Ectodermal cell (in vitro differentiated cells): ENCODE measurements around the gene MMP25.
"Not testable (repeated sequence)": the region's sequence is repeated elsewhere in the genome, so short reads cannot be mapped to it uniquely, and the experiment has no call there.

Experiments used
- H3K27ac ChIP-seq: 2 replicates; pipeline ENCODE4 v1.7.0; 2013; ENCODE audit warnings: mild to moderate bottlenecking, low read depth, low read length; ENCODE audit not compliant: insufficient read depth, poor library complexity, severe bottlenecking
- H3K27me3 ChIP-seq: 2 replicates; pipeline ENCODE4 v1.7.0; 2013; ENCODE audit warnings: mild to moderate bottlenecking, low read length; ENCODE audit not compliant: insufficient read depth, control insufficient read depth, poor library complexity, severe bottlenecking
- H3K36me3 ChIP-seq: one replicate; pipeline ENCODE4 v1.7.0; 2013; ENCODE audit warnings: low read length; ENCODE audit not compliant: control insufficient read depth, insufficient read depth
- H3K4me1 ChIP-seq: one replicate; pipeline ENCODE4 v1.7.0; 2013; ENCODE audit warnings: low read length; ENCODE audit not compliant: control insufficient read depth, insufficient read depth
- H3K4me3 ChIP-seq: 2 replicates; pipeline ENCODE4 v1.7.0; 2013; ENCODE audit warnings: low read depth, low read length, control low read depth; ENCODE audit not compliant: insufficient read depth
- H3K9me3 ChIP-seq: 2 replicates; pipeline ENCODE4 v1.7.0; 2013; ENCODE audit warnings: mild to moderate bottlenecking, low read length, moderate library complexity; ENCODE audit not compliant: control insufficient read depth
- WGBS, 2 experiments: methylation state at CpG; one replicate each; pipeline ENCODE4 v1.1.7; 2013; ENCODE audit warnings: missing lambda C conversion rate in 2 of 2; 5-methylcytosine and 5-hydroxymethylcytosine counted together

MMP25 gene

GRCh38 chr16:3073448-3073847 is 27.1 kb downstream of the MMP25 start:
- Histone ChIP-seq H3K36me3 (no peaks in the 10 kb centered on the region), H3K27ac (no peak overlapping the region), H3K4me3 (no peak overlapping the region), H3K9me3 (no peaks in the 10 kb centered on the region), H3K4me1 (no peaks in the 10 kb centered on the region), H3K27me3 (no peaks in the 10 kb centered on the region)
- 91 to 95% methylated on average over 7 of the region's 7 CpGs for WGBS, 2 experiments

GRCh38 chr16:3074860-3075522 is 28.6 kb downstream of the MMP25 start:
- no peaks in the 10 kb centered on the region for H3K27me3 ChIP-seq
- H3K36me3 ChIP-seq = no peaks in the 10 kb centered on the region
- H3K4me1 ChIP-seq = no peaks in the 10 kb centered on the region
- no peaks in the 10 kb centered on the region for H3K9me3 ChIP-seq
- no peak overlapping the region for H3K27ac ChIP-seq
- no peak overlapping the region for H3K4me3 ChIP-seq
- WGBS, 2 experiments = 81 to 86% methylated on average over 9 of the region's 9 CpGs

- Histone ChIP-seq H3K27ac (no peak overlapping the region), H3K27me3 (no peaks in the 10 kb centered on the region), H3K4me3 (no peak overlapping the region), H3K36me3 (no peaks in the 10 kb centered on the region), H3K9me3 (no peaks in the 10 kb centered on the region), H3K4me1 (no peaks in the 10 kb centered on the region)
- WGBS, 2 experiments = 56 to 60% methylated on average over 10 of the region's 10 CpGs
These were observed 29.2 kb downstream of the MMP25 start for GRCh38 chr16:3075523-3075915.

GRCh38 chr16:3075946-3076345 is 29.6 kb downstream of the MMP25 start:
- 93 to 96% methylated on average over 6 of the region's 6 CpGs for WGBS, 2 experiments
- not testable (repeated sequence) for H3K27me3 ChIP-seq, H3K9me3 ChIP-seq, H3K4me1 ChIP-seq, H3K27ac ChIP-seq, H3K36me3 ChIP-seq, H3K4me3 ChIP-seq

GRCh38 chr16:3076577-3076976 is 30.2 kb downstream of the MMP25 start:
- H3K27me3 ChIP-seq = no peaks in the 10 kb centered on the region
- no peak overlapping the region for H3K27ac ChIP-seq
- no peak overlapping the region for H3K4me3 ChIP-seq
- WGBS, 2 experiments = 74% methylated on average over 6 of the region's 6 CpGs
- no peaks in the 10 kb centered on the region for H3K9me3 ChIP-seq
- no peaks in the 10 kb centered on the region for H3K4me1 ChIP-seq
- H3K36me3 ChIP-seq = no peaks in the 10 kb centered on the region

GRCh38 chr16:3080024-3080423 is 33.7 kb downstream of the MMP25 start:
- no peak overlapping the region for H3K27ac ChIP-seq
- H3K9me3 ChIP-seq = no peaks in the 10 kb centered on the region
- H3K4me1 ChIP-seq = no peaks in the 10 kb centered on the region
- H3K27me3 ChIP-seq = no peaks in the 10 kb centered on the region
- WGBS, 2 experiments = 93% methylated on average over 17 of the region's 17 CpGs
- H3K36me3 ChIP-seq = no peaks in the 10 kb centered on the region
- H3K4me3 ChIP-seq = no peak overlapping the region

- not testable (repeated sequence) for H3K36me3 ChIP-seq, H3K27me3 ChIP-seq, H3K9me3 ChIP-seq, H3K4me3 ChIP-seq, H3K27ac ChIP-seq, H3K4me1 ChIP-seq
- 92 to 95% methylated on average over 13 of the region's 13 CpGs for WGBS, 2 experiments
These were observed 35.6 kb downstream of the MMP25 start for GRCh38 chr16:3081957-3082356.

- not testable (repeated sequence) for H3K36me3 ChIP-seq, H3K4me1 ChIP-seq, H3K4me3 ChIP-seq, H3K9me3 ChIP-seq, H3K27me3 ChIP-seq, H3K27ac ChIP-seq
- WGBS, 2 experiments = 91 to 94% methylated on average over 8 of the region's 8 CpGs
These were observed 37.0 kb downstream of the MMP25 start for GRCh38 chr16:3083408-3083807.

GRCh38 chr16:3084491-3084890 is 38.1 kb downstream of the MMP25 start:
- Histone ChIP-seq H3K4me3 (no peak overlapping the region), H3K36me3 (no peaks in the 10 kb centered on the region), H3K27me3 (no peaks in the 10 kb centered on the region), H3K4me1 (peaks cover 10% of the 10 kb centered on the region), H3K9me3 (no peaks in the 10 kb centered on the region), H3K27ac (no peak overlapping the region)
- WGBS, 2 experiments = 92 to 93% methylated on average over 1 of the region's 1 CpG

- Histone ChIP-seq H3K4me3 (no peak overlapping the region), H3K4me1 (peaks cover 10% of the 10 kb centered on the region), H3K9me3 (no peaks in the 10 kb centered on the region), H3K27me3 (no peaks in the 10 kb centered on the region), H3K36me3 (no peaks in the 10 kb centered on the region), H3K27ac (no peak overlapping the region)
- 87 to 91% methylated on average over 7 of the region's 7 CpGs for WGBS, 2 experiments
These were observed 38.8 kb downstream of the MMP25 start for GRCh38 chr16:3084969-3085670.
